ENCODE data around the gene PPP1CA.

- TF ChIP-seq POLR2AphosphoS5 (IDR thresholded peaks at IDR 0.05): no peak
- TF ChIP-seq CTCF (IDR thresholded peaks at IDR 0.05): no peak
These were observed 6.1 kb upstream of the PPP1CA start for GRCh38 chr11:67407688-67408163.

Data from sigmoid colon (tissue), 4 donors.